OCI-LY7 (cell line): ENCODE data around the gene GNB1.

Source experiments
- EZH2phosphoT487 ChIP-seq: fragments of 200-600 bp; sonication (generic); IDR thresholded peaks from 2 replicates; pipeline ENCODE4 v1.6.1; 2018; ENCODE audit warnings: low read depth, borderline replicate concordance, mild to moderate bottlenecking, mixed run types, antibody characterized with exemption, low read length, moderate library complexity, mixed read lengths
- TF ChIP-seq, protein P1 (sequence below): fragments of 200-600 bp; sonication (generic); conservative IDR thresholded peaks from 2 replicates; pipeline ENCODE4 v1.5.1; 2014; ENCODE audit warnings: mild to moderate bottlenecking, antibody characterized with exemption, low read length, moderate library complexity, mixed read lengths

DNA sequence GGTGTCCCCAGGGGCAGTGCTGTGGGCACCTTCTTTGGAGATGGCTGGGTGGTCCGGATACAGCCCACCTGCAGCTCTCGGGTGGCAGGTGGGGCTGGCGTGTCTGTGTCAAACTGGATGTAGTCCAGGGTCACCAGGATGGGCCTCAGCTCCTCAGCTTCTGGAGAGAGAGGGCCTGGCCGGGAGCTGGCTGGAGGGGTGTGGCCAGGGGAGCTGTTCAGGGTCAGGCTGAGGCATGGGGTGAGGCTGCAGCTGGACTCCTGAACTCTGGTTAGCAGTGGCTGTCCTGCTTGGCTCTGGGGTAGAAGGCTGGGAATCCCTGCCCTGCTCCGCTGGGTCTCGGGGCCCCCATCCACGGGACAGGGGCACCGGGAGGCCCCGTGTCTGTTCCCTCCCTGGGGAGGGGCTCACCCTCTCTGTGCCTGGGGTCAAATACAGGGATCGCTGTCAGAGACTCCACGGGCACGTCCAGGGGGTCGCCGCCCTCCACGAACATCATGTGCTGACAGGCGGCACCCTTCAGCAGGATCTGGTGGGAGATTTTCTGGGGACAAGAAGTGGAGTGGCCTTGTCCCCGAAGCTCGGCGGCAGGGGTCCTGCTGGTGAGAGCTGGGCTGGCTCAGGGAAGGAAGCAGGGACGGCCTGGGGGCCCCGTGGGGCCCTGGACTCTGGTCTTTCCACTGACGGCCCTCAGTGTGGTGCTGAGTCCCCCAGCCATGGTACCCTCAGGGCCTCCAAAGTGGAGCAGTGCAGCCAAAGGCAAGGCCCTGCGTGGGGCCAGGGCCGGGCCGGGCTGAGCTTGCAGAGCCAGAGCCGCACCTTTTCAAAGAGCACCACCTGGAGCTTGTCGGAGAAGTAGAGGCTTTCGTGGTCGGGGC, 32.3 kb upstream of the GNB1 start:
- TF ChIP-seq, protein P1, sequence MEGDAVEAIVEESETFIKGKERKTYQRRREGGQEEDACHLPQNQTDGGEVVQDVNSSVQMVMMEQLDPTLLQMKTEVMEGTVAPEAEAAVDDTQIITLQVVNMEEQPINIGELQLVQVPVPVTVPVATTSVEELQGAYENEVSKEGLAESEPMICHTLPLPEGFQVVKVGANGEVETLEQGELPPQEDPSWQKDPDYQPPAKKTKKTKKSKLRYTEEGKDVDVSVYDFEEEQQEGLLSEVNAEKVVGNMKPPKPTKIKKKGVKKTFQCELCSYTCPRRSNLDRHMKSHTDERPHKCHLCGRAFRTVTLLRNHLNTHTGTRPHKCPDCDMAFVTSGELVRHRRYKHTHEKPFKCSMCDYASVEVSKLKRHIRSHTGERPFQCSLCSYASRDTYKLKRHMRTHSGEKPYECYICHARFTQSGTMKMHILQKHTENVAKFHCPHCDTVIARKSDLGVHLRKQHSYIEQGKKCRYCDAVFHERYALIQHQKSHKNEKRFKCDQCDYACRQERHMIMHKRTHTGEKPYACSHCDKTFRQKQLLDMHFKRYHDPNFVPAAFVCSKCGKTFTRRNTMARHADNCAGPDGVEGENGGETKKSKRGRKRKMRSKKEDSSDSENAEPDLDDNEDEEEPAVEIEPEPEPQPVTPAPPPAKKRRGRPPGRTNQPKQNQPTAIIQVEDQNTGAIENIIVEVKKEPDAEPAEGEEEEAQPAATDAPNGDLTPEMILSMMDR = no peak
- no peak for TF ChIP-seq EZH2phosphoT487
